Measurements from ENCODE around the gene CALML5. TPM values are rescaled to one million over a fixed set of nuclear protein-coding genes. Genes with fewer than 3 reads are reported as not detected.

The CALML5 gene
- not detected in 2 replicates for total RNA-seq (ENCODE audit: low replicate concordance)

GRCh38 chr10:5499493-5500140 is at the start of gene CALML5:
CALML5 (minus strand) TSS chr10:5499570; CDS start chr10:5499438, 132 bp downstream.

GRCh38 chr10:5524641-5525560 is 25.5 kb upstream of the CALML5 start, which contains the start of gene CALML3:
CALML3 (plus strand) TSS chr10:5524961; CDS start chr10:5525086, 125 bp downstream.

Other genes starting within 250 kb of the CALML5 start
- gene UCN3, start 134.6 kb downstream of the CALML5 start, total RNA-seq (ENCODE audit: low replicate concordance) = not detected in 2 replicates
- gene TUBAL3, start 94.7 kb downstream of the CALML5 start, total RNA-seq (ENCODE audit: low replicate concordance) = not detected in 2 replicates
- 19.2 and 30.7 TPM in 2 replicates for gene NET1, start 87.0 kb downstream of the CALML5 start, total RNA-seq (ENCODE audit: low replicate concordance)
- gene CALML3, start 25.4 kb upstream of the CALML5 start, total RNA-seq (ENCODE audit: low replicate concordance) = not detected in 2 replicates
- 9.7 and 13.3 TPM in 2 replicates for gene ASB13, start 167.0 kb upstream of the CALML5 start, total RNA-seq (ENCODE audit: low replicate concordance)
- gene TASOR2, start 185.3 kb upstream of the CALML5 start, total RNA-seq (ENCODE audit: low replicate concordance) = 21.5 and 52.2 TPM in 2 replicates